Measurements from ENCODE around the gene ASXL3.

The ASXL3 gene

GRCh38 chr18:33653231-33653630, 75.2 kb downstream of the ASXL3 start:
- WGBS, 2 experiments = 92 to 100% methylated on average over 3 of the region's 3 CpGs
- Histone ChIP-seq H3K27me3 (ENCODE audit: control insufficient read depth, insufficient read depth, low read length, poor library complexity, severe bottlenecking) (no peaks in the 10 kb centered on the region), H3K4me3 (ENCODE audit: insufficient read depth, low read depth, low read length) (no peak overlapping the region), H3K9me3 (ENCODE audit: control insufficient read depth, low read length) (no peaks in the 10 kb centered on the region), H3K36me3 (ENCODE audit: control insufficient read depth, insufficient read depth, low read length) (no peaks in the 10 kb centered on the region), H3K27ac (ENCODE audit: insufficient read depth, low read depth, low read length, poor library complexity, severe bottlenecking) (no peak overlapping the region), H3K4me1 (ENCODE audit: control insufficient read depth, insufficient read depth, low read length) (no peaks in the 10 kb centered on the region)

GRCh38 chr18:33656889-33657448, 79.0 kb downstream of the ASXL3 start:
- no peaks in the 10 kb centered on the region for H3K9me3 ChIP-seq (ENCODE audit: control insufficient read depth, low read length)
- H3K27me3 ChIP-seq (ENCODE audit: control insufficient read depth, insufficient read depth, low read length, poor library complexity, severe bottlenecking) = no peaks in the 10 kb centered on the region
- no peak overlapping the region for H3K27ac ChIP-seq (ENCODE audit: insufficient read depth, low read depth, low read length, poor library complexity, severe bottlenecking)
- no peaks in the 10 kb centered on the region for H3K36me3 ChIP-seq (ENCODE audit: control insufficient read depth, insufficient read depth, low read length)
- H3K4me3 ChIP-seq (ENCODE audit: insufficient read depth, low read depth, low read length) = no peak overlapping the region
- no peaks in the 10 kb centered on the region for H3K4me1 ChIP-seq (ENCODE audit: control insufficient read depth, insufficient read depth, low read length)
- WGBS, 2 experiments = 63 to 78% methylated on average over 2 of the region's 2 CpGs

GRCh38 chr18:33660696-33661310, 82.8 kb downstream of the ASXL3 start:
- H3K27me3 ChIP-seq (ENCODE audit: control insufficient read depth, insufficient read depth, low read length, poor library complexity, severe bottlenecking) = no peaks in the 10 kb centered on the region
- H3K36me3 ChIP-seq (ENCODE audit: control insufficient read depth, insufficient read depth, low read length) = no peaks in the 10 kb centered on the region
- WGBS, 2 experiments = 90 to 96% methylated on average over 2 of the region's 2 CpGs
- H3K4me3 ChIP-seq (ENCODE audit: insufficient read depth, low read depth, low read length) = no peak overlapping the region
- H3K9me3 ChIP-seq (ENCODE audit: control insufficient read depth, low read length) = no peaks in the 10 kb centered on the region
- H3K4me1 ChIP-seq (ENCODE audit: control insufficient read depth, insufficient read depth, low read length) = no peaks in the 10 kb centered on the region
- H3K27ac ChIP-seq (ENCODE audit: insufficient read depth, low read depth, low read length, poor library complexity, severe bottlenecking) = no peak overlapping the region

GRCh38 chr18:33664241-33664874, 86.3 kb downstream of the ASXL3 start:
- Histone ChIP-seq H3K9me3 (ENCODE audit: control insufficient read depth, low read length) (no peaks in the 10 kb centered on the region), H3K27me3 (ENCODE audit: control insufficient read depth, insufficient read depth, low read length, poor library complexity, severe bottlenecking) (no peaks in the 10 kb centered on the region), H3K36me3 (ENCODE audit: control insufficient read depth, insufficient read depth, low read length) (no peaks in the 10 kb centered on the region), H3K4me1 (ENCODE audit: control insufficient read depth, insufficient read depth, low read length) (no peaks in the 10 kb centered on the region), H3K27ac (ENCODE audit: insufficient read depth, low read depth, low read length, poor library complexity, severe bottlenecking) (no peak overlapping the region), H3K4me3 (ENCODE audit: insufficient read depth, low read depth, low read length) (no peak overlapping the region)
- 94 to 96% methylated on average over 2 of the region's 4 CpGs for WGBS, 2 experiments

GRCh38 chr18:33665187-33665586, 87.2 kb downstream of the ASXL3 start:
- WGBS, 2 experiments = 85 to 94% methylated on average over 2 to 3 of the region's 3 CpGs
- no peak overlapping the region for H3K27ac ChIP-seq (ENCODE audit: insufficient read depth, low read depth, low read length, poor library complexity, severe bottlenecking)
- no peak overlapping the region for H3K4me3 ChIP-seq (ENCODE audit: insufficient read depth, low read depth, low read length)
- no peaks in the 10 kb centered on the region for H3K4me1 ChIP-seq (ENCODE audit: control insufficient read depth, insufficient read depth, low read length)
- no peaks in the 10 kb centered on the region for H3K9me3 ChIP-seq (ENCODE audit: control insufficient read depth, low read length)
- no peaks in the 10 kb centered on the region for H3K27me3 ChIP-seq (ENCODE audit: control insufficient read depth, insufficient read depth, low read length, poor library complexity, severe bottlenecking)
- no peaks in the 10 kb centered on the region for H3K36me3 ChIP-seq (ENCODE audit: control insufficient read depth, insufficient read depth, low read length)

- Histone ChIP-seq H3K27me3 (ENCODE audit: control insufficient read depth, insufficient read depth, low read length, poor library complexity, severe bottlenecking) (no peaks in the 10 kb centered on the region), H3K4me1 (ENCODE audit: control insufficient read depth, insufficient read depth, low read length) (no peaks in the 10 kb centered on the region)
Observed at GRCh38 chr18:33665641-33666040, 87.6 kb downstream of the ASXL3 start.

GRCh38 chr18:33666915-33667314, 88.9 kb downstream of the ASXL3 start:
- 92 to 95% methylated on average over 2 of the region's 2 CpGs for WGBS, 2 experiments
- H3K9me3 ChIP-seq (ENCODE audit: control insufficient read depth, low read length) = no peaks in the 10 kb centered on the region

More at GRCh38 chr18:33665641-33666040, 87.6 kb downstream of the ASXL3 start:
- Histone ChIP-seq H3K9me3 (ENCODE audit: control insufficient read depth, low read length) (no peaks in the 10 kb centered on the region), H3K36me3 (ENCODE audit: control insufficient read depth, insufficient read depth, low read length) (no peaks in the 10 kb centered on the region), H3K4me3 (ENCODE audit: insufficient read depth, low read depth, low read length) (no peak overlapping the region), H3K27ac (ENCODE audit: insufficient read depth, low read depth, low read length, poor library complexity, severe bottlenecking) (no peak overlapping the region)

GRCh38 chr18:33669589-33669988, 91.6 kb downstream of the ASXL3 start:
- Histone ChIP-seq H3K27ac (ENCODE audit: insufficient read depth, low read depth, low read length, poor library complexity, severe bottlenecking) (no peak overlapping the region), H3K4me3 (ENCODE audit: insufficient read depth, low read depth, low read length) (no peak overlapping the region), H3K36me3 (ENCODE audit: control insufficient read depth, insufficient read depth, low read length) (no peaks in the 10 kb centered on the region), H3K9me3 (ENCODE audit: control insufficient read depth, low read length) (no peaks in the 10 kb centered on the region), H3K27me3 (ENCODE audit: control insufficient read depth, insufficient read depth, low read length, poor library complexity, severe bottlenecking) (no peaks in the 10 kb centered on the region), H3K4me1 (ENCODE audit: control insufficient read depth, insufficient read depth, low read length) (no peaks in the 10 kb centered on the region)
- 91 to 92% methylated on average over 5 of the region's 5 CpGs for WGBS, 2 experiments

More at GRCh38 chr18:33666915-33667314, 88.9 kb downstream of the ASXL3 start:
- no peak overlapping the region for H3K27ac ChIP-seq (ENCODE audit: insufficient read depth, low read depth, low read length, poor library complexity, severe bottlenecking)
- H3K36me3 ChIP-seq (ENCODE audit: control insufficient read depth, insufficient read depth, low read length) = no peaks in the 10 kb centered on the region
- H3K27me3 ChIP-seq (ENCODE audit: control insufficient read depth, insufficient read depth, low read length, poor library complexity, severe bottlenecking) = no peaks in the 10 kb centered on the region
- no peaks in the 10 kb centered on the region for H3K4me1 ChIP-seq (ENCODE audit: control insufficient read depth, insufficient read depth, low read length)
- H3K4me3 ChIP-seq (ENCODE audit: insufficient read depth, low read depth, low read length) = no peak overlapping the region

- WGBS, 2 experiments = 92 to 94% methylated on average over 6 of the region's 6 CpGs
- H3K27ac ChIP-seq (ENCODE audit: insufficient read depth, low read depth, low read length, poor library complexity, severe bottlenecking) = no peak overlapping the region
- H3K36me3 ChIP-seq (ENCODE audit: control insufficient read depth, insufficient read depth, low read length) = no peaks in the 10 kb centered on the region
- no peaks in the 10 kb centered on the region for H3K4me1 ChIP-seq (ENCODE audit: control insufficient read depth, insufficient read depth, low read length)
- no peak overlapping the region for H3K4me3 ChIP-seq (ENCODE audit: insufficient read depth, low read depth, low read length)
- H3K9me3 ChIP-seq (ENCODE audit: control insufficient read depth, low read length) = no peaks in the 10 kb centered on the region
- H3K27me3 ChIP-seq (ENCODE audit: control insufficient read depth, insufficient read depth, low read length, poor library complexity, severe bottlenecking) = no peaks in the 10 kb centered on the region
Observed at GRCh38 chr18:33670029-33670428, 92.0 kb downstream of the ASXL3 start.

GRCh38 chr18:33673689-33674088, 95.7 kb downstream of the ASXL3 start:
- H3K4me3 ChIP-seq (ENCODE audit: insufficient read depth, low read depth, low read length) = no peak overlapping the region
- no peak overlapping the region for H3K27ac ChIP-seq (ENCODE audit: insufficient read depth, low read depth, low read length, poor library complexity, severe bottlenecking)
- H3K9me3 ChIP-seq (ENCODE audit: control insufficient read depth, low read length) = no peaks in the 10 kb centered on the region
- H3K27me3 ChIP-seq (ENCODE audit: control insufficient read depth, insufficient read depth, low read length, poor library complexity, severe bottlenecking) = no peaks in the 10 kb centered on the region
- no peaks in the 10 kb centered on the region for H3K36me3 ChIP-seq (ENCODE audit: control insufficient read depth, insufficient read depth, low read length)
- WGBS, 2 experiments = 86 to 92% methylated on average over 4 of the region's 4 CpGs
- no peaks in the 10 kb centered on the region for H3K4me1 ChIP-seq (ENCODE audit: control insufficient read depth, insufficient read depth, low read length)
